ENCODE data around the gene NADK2. TPM values are rescaled to one million over a fixed set of nuclear protein-coding genes. Genes with fewer than 3 reads are reported as not detected.

NADK2 gene
- total RNA-seq, 1 donor from 2014 or later: 18.2 TPM

GRCh38 chr5:36209664-36210063 is 32.1 kb downstream of the NADK2 start:
- intact Hi-C loops (cut with micrococcal nuclease): no loop called here
- Mint-ChIP-seq H3K27me3 (no peaks in the 10 kb centered on the region), H3K36me3 (ENCODE audit: low read depth) (peaks cover 48% of the 10 kb centered on the region), H3K9me3 (no peaks in the 10 kb centered on the region), H3K4me3 (no peak overlapping the region), H3K27ac (no peak overlapping the region), H3K4me1 (no peaks in the 10 kb centered on the region)
- DNase-seq (no peak), ATAC-seq (ENCODE audit: low read depth) (no peak)
- no peak for TF ChIP-seq CTCF (IDR thresholded peaks at IDR 0.05)
- ChIA-PET POLR2A (no interaction called here), CTCF (no interaction called here)

- Mint-ChIP-seq H3K4me1 (no peaks in the 10 kb centered on the region), H3K36me3 (ENCODE audit: low read depth) (peaks cover 47% of the 10 kb centered on the region), H3K27ac (no peak overlapping the region), H3K4me3 (no peak overlapping the region), H3K9me3 (no peaks in the 10 kb centered on the region), H3K27me3 (no peaks in the 10 kb centered on the region)
- ChIA-PET CTCF (no interaction called here), POLR2A (no interaction called here)
- DNase-seq: no peak
- intact Hi-C loops (cut with micrococcal nuclease): no loop called here
- no peak for TF ChIP-seq CTCF (IDR thresholded peaks at IDR 0.05)
- ATAC-seq (ENCODE audit: low read depth): no peak
Measured at GRCh38 chr5:36208786-36209185, 32.9 kb downstream of the NADK2 start.

- no peak for TF ChIP-seq CTCF (IDR thresholded peaks at IDR 0.05)
- ChIA-PET POLR2A (no interaction called here), CTCF (no interaction called here)
- ATAC-seq (ENCODE audit: low read depth): no peak
- Mint-ChIP-seq H3K27ac (no peak overlapping the region), H3K36me3 (ENCODE audit: low read depth) (peaks cover 50% of the 10 kb centered on the region), H3K4me1 (no peaks in the 10 kb centered on the region), H3K4me3 (no peak overlapping the region), H3K9me3 (no peaks in the 10 kb centered on the region), H3K27me3 (no peaks in the 10 kb centered on the region)
- intact Hi-C loops (cut with micrococcal nuclease): no loop called here
- no peak for DNase-seq
Measured at GRCh38 chr5:36206913-36207312, 34.8 kb downstream of the NADK2 start.

- TF ChIP-seq CTCF (IDR thresholded peaks at IDR 0.05): no peak
- no peak overlapping the region for H3K4me3 Mint-ChIP-seq
- intact Hi-C loops (cut with micrococcal nuclease): no loop called here
- no peaks in the 10 kb centered on the region for H3K9me3 Mint-ChIP-seq
- ChIA-PET POLR2A (no interaction called here), CTCF (no interaction called here)
- ATAC-seq (ENCODE audit: low read depth): no peak
- DNase-seq: no peak
- H3K36me3 Mint-ChIP-seq (ENCODE audit: low read depth): peaks cover 53% of the 10 kb centered on the region
- H3K4me1 Mint-ChIP-seq: no peaks in the 10 kb centered on the region
- no peak overlapping the region for H3K27ac Mint-ChIP-seq
- H3K27me3 Mint-ChIP-seq: no peaks in the 10 kb centered on the region
Measured at GRCh38 chr5:36205329-36205728, 36.4 kb downstream of the NADK2 start.

- H3K27me3 Mint-ChIP-seq: no peaks in the 10 kb centered on the region
- H3K9me3 Mint-ChIP-seq: no peaks in the 10 kb centered on the region
- H3K4me3 Mint-ChIP-seq: no peak overlapping the region
- intact Hi-C loops (cut with micrococcal nuclease): no loop called here
- peaks cover 66% of the 10 kb centered on the region for H3K36me3 Mint-ChIP-seq (ENCODE audit: low read depth)
- TF ChIP-seq CTCF (IDR thresholded peaks at IDR 0.05): no peak
- ChIA-PET POLR2A (no interaction called here), CTCF (no interaction called here)
- H3K4me1 Mint-ChIP-seq: no peaks in the 10 kb centered on the region
- DNase-seq (no peak), ATAC-seq (ENCODE audit: low read depth) (no peak)
- no peak overlapping the region for H3K27ac Mint-ChIP-seq
Measured at GRCh38 chr5:36202521-36202961, 39.2 kb downstream of the NADK2 start.
